ENCODE results near the gene COL5A1. TPM values are rescaled to one million over a fixed set of nuclear protein-coding genes. Genes with fewer than 3 reads are reported as not detected.

COL5A1 gene
- total and polyA plus RNA-seq, 2 experiments from 2014 or later: 2.5 to 13.1 TPM

- Histone ChIP-seq H3K4me3 (no peak overlapping the region), H3K27ac (ENCODE audit: low read depth) (no peak overlapping the region), H3K4me2 (no peak overlapping the region), H4K20me1 (replicated peaks; ENCODE audit: insufficient read depth) (no peaks in the 10 kb centered on the region), H2AFZ (no peak overlapping the region), H3K9me2 (ENCODE audit: insufficient read depth) (no peaks in the 10 kb centered on the region), H3K4me1 (ENCODE audit: insufficient read depth) (no peaks in the 10 kb centered on the region), H3K27me3 (ENCODE audit: insufficient read depth) (no peaks in the 10 kb centered on the region), H3K36me3 (ENCODE audit: insufficient read depth) (no peaks in the 10 kb centered on the region), H3K79me2 (replicated peaks; ENCODE audit: insufficient read depth) (no peaks in the 10 kb centered on the region), H3F3A (replicated peaks; ENCODE audit: low read depth) (no peaks in the 10 kb centered on the region)
- Mint-ChIP-seq H3K27me3 (ENCODE audit: insufficient read depth, low read depth, poor library complexity) (peaks cover 5% of the 10 kb centered on the region), H3K27ac (no peak overlapping the region; the same call in 1 of the 2 replicates), H3K9me3 (no peaks in the 10 kb centered on the region), H3K4me1 (peaks cover 3% of the 10 kb centered on the region; the same call in 1 of the 3 replicates), H3K4me3 (no peak overlapping the region), H3K36me3 (ENCODE audit: low read depth) (no peaks in the 10 kb centered on the region)
- no peak for TF ChIP-seq STAT1 (IDR thresholded peaks at IDR 0.05; ENCODE audit: unreplicated experiment)
- TF ChIP-seq CREB1 (CRISPR knock-in tag; IDR thresholded peaks at IDR 0.05; ENCODE audit: low read depth): no peak
- TF ChIP-seq ZNF114 (CRISPR knock-in tag; IDR thresholded peaks at IDR 0.05): no peak
- no peak for TF ChIP-seq EZH2phosphoT487 (IDR thresholded peaks at IDR 0.05; ENCODE audit: unreplicated experiment)
- TF ChIP-seq ZNF462 (CRISPR knock-in tag; IDR thresholded peaks at IDR 0.05): no peak
- no peak for TF ChIP-seq JUNB (IDR thresholded peaks at IDR 0.05; ENCODE audit: unreplicated experiment)
- TF ChIP-seq EZH2 (IDR thresholded peaks at IDR 0.05; ENCODE audit: low read depth, unreplicated experiment): no peak
- no peak for TF ChIP-seq ETS1 (IDR thresholded peaks at IDR 0.05)
- TF ChIP-seq CTCF (conservative IDR thresholded peaks at IDR 0.05; ENCODE audit: low read depth in 2 of 2): no peak
- TF ChIP-seq REST (IDR thresholded peaks at IDR 0.05; ENCODE audit: unreplicated experiment): no peak
- no peak for TF ChIP-seq ZNF331 (CRISPR knock-in tag; IDR thresholded peaks at IDR 0.05; ENCODE audit: low read depth)
- no peak for TF ChIP-seq NANOG (IDR thresholded peaks at IDR 0.05; ENCODE audit: borderline replicate concordance)
- no peak for TF ChIP-seq POLR2AphosphoS5 (IDR thresholded peaks at IDR 0.05; ENCODE audit: low read depth)
- ATAC-seq (no peak), DNase-seq (ENCODE audit: low spot score) (no peak)
These were observed 79.7 kb downstream of the COL5A1 start for GRCh38 chr9:134721344-134721743.

Data from GM23338 (cell line).